Stomach (tissue), 9 donors: ENCODE data around the gene KIAA1958. TPM values are rescaled to one million over a fixed set of nuclear protein-coding genes. Genes with fewer than 3 reads are reported as not detected.
A peak's percentile ranks its signal among the peaks of the same experiment; 100 is the strongest.

Experiments used
- DNase-seq, 2 donors: peaks; one replicate each; pipeline versions ENCODE4 v3.0.0 to v3.0.0-alpha.2; 2013 to 2019
- H3K27ac ChIP-seq, 5 donors: fragments of 200-600 bp in 4 of 5; sonication (generic) in 4 of 5; one replicate each; pipeline ENCODE4 v1.5.1; 2013 to 2019; ENCODE audit warnings: mild to moderate bottlenecking in 1 of 5, moderate library complexity in 1 of 5
- H3K27me3 ChIP-seq, 3 donors: fragments of 200-600 bp; sonication (generic); one replicate each; pipeline ENCODE4 v1.5.1; 2017 to 2019; ENCODE audit warnings: mixed run types in 1 of 3
- H3K36me3 ChIP-seq, 4 donors: fragments of 200-600 bp; sonication (generic); 1 replicate in 3 of 4; 2 replicates in 1 of 4; pipeline ENCODE4 v1.5.1; 2016 to 2019
- H3K4me1 ChIP-seq, 4 donors: fragments of 200-600 bp; sonication (generic); one replicate each; pipeline ENCODE4 v1.5.1; 2016 to 2019
- H3K4me3 ChIP-seq, 4 donors: fragments of 200-600 bp; sonication (generic) in 3 of 4; one replicate each; pipeline ENCODE4 v1.5.1; 2016 to 2019; ENCODE audit warnings: mild to moderate bottlenecking in 1 of 4
- H3K9me3 ChIP-seq, 4 donors: fragments of 200-600 bp; sonication (generic); one replicate each; pipeline ENCODE4 v1.5.1; 2016 to 2019
- CTCF ChIP-seq, 7 experiments: fragments of 450-650 bp in 4 of 7; fragments of 200-600 bp in 3 of 7; sonication (generic) in 3 of 7; IDR thresholded peaks; one replicate each; pipeline ENCODE4 v1.5.1; 2016 to 2019; ENCODE audit warnings: antibody characterized with exemption in 7 of 7, control low read depth in 2 of 7, mild to moderate bottlenecking in 1 of 7
- EP300 ChIP-seq: sonication (generic); formaldehyde crosslinking; IDR thresholded peaks from one replicate; pipeline ENCODE4 v1.6.1; 2017; ENCODE audit warnings: antibody characterized with exemption
- POLR2A ChIP-seq, 4 donors: fragments of 450-650 bp; IDR thresholded peaks; one replicate each; pipeline ENCODE4 v1.6.1; 2016; ENCODE audit warnings: antibody characterized with exemption in 4 of 4, control low read depth in 2 of 4, mild to moderate bottlenecking in 1 of 4, moderate library complexity in 1 of 4
- POLR2AphosphoS5 ChIP-seq, 3 donors: sonication (generic); formaldehyde crosslinking; IDR thresholded peaks; one replicate each; pipeline ENCODE4 v1.6.1; 2016; ENCODE audit warnings: antibody characterized with exemption in 3 of 3
- WGBS, 5 donors: extraction: QIAGEN DNeasy Blood & Tissue Kit in 3 of 5; methylation state at CpG; one replicate each; pipeline versions ENCODE4 v1.1.5 to v1.1.7; 2013 to 2018; 5-methylcytosine and 5-hydroxymethylcytosine counted together
- intact Hi-C: fragments of 100-400 bp; cut with DNase I; formaldehyde crosslinking; loops from one replicate; pipeline ENCODE4 v1.15.1; 2023; ENCODE audit warnings: low total_unique reads
- polyA plus RNA-seq, 3 donors: library from polyadenylated mRNA; stranded (reverse); fragments of 200-250 nt; gene quantifications; one replicate each; pipeline ENCODE4 v1.2.3, GENCODE V29; 2013
- total RNA-seq, 5 donors: library from RNA; depleted of rRNA; stranded (reverse); fragments of >200 nt; gene quantifications; one replicate each; pipeline versions ENCODE4 v1.1.0 to v1.2.3, GENCODE V29; 2014 to 2016
- donor health status: healthy with polysubstance abuse.
- donor health status: Bipolar disorder and iron deficiency.
- donor health status: healthy.

Gene KIAA1958
- total and polyA plus RNA-seq, 8 donors = 0.60 to 77.7 (median 12.8) TPM

- Histone ChIP-seq H3K4me3 (no peak overlapping the region), H3K27me3 (no peaks in the 10 kb centered on the region), H3K36me3 (no peaks in the 10 kb centered on the region), H3K4me1 (peaks cover 0 to 16% (median 11%) of the 10 kb centered on the region in 4 donors), H3K27ac (no peak overlapping the region), H3K9me3 (no peaks in the 10 kb centered on the region)
- DNase-seq = peak in 1 of 2 donors; percentile 48
- WGBS, 5 donors = 44 to 57% (median 52%) methylated on average over 7 of the region's 7 CpGs
- TF ChIP-seq CTCF (IDR thresholded peaks at IDR 0.05) = no peak
- intact Hi-C loops = no loop called here
These were observed 55.1 kb downstream of the KIAA1958 start for GRCh38 chr9:112541685-112542084.

GRCh38 chr9:112542593-112543292, 56.1 kb downstream of the KIAA1958 start:
- H3K9me3 ChIP-seq = no peaks in the 10 kb centered on the region
- H3K27me3 ChIP-seq = no peaks in the 10 kb centered on the region
- H3K4me3 ChIP-seq = no peak overlapping the region
- DNase-seq = no peak
- no peaks in the 10 kb centered on the region for H3K36me3 ChIP-seq
- H3K27ac ChIP-seq = no peak overlapping the region
- intact Hi-C loops = no loop called here
- 86 to 96% (median 90%) methylated on average over 1 of the region's 1 CpG for WGBS, 5 donors
- H3K4me1 ChIP-seq = peaks cover 0 to 26% (median 13%) of the 10 kb centered on the region in 4 donors
- TF ChIP-seq CTCF (IDR thresholded peaks at IDR 0.05) (no peak), POLR2A (IDR thresholded peaks at IDR 0.05) (no peak), POLR2AphosphoS5 (IDR thresholded peaks at IDR 0.05) (no peak), EP300 (no peak)

- Histone ChIP-seq H3K4me3 (no peak overlapping the region), H3K9me3 (no peaks in the 10 kb centered on the region), H3K27me3 (no peaks in the 10 kb centered on the region), H3K27ac (no peak overlapping the region), H3K4me1 (peaks cover 7 to 37% (median 25%) of the 10 kb centered on the region in 4 donors), H3K36me3 (no peaks in the 10 kb centered on the region)
- DNase-seq = no peak
- intact Hi-C loops = no loop called here
- WGBS, 5 donors = 81 to 100% (median 91%) methylated on average over 1 of the region's 1 CpG
- TF ChIP-seq EP300 = no peak
- TF ChIP-seq POLR2AphosphoS5 (IDR thresholded peaks at IDR 0.05) = no peak
- TF ChIP-seq POLR2A (IDR thresholded peaks at IDR 0.05) = no peak
- no peak for TF ChIP-seq CTCF (IDR thresholded peaks at IDR 0.05)
These were observed 57.9 kb downstream of the KIAA1958 start for GRCh38 chr9:112544477-112544876.

GRCh38 chr9:112545237-112545636, 58.6 kb downstream of the KIAA1958 start:
- H3K36me3 ChIP-seq = no peaks in the 10 kb centered on the region

More at GRCh38 chr9:112545237-112545636, 58.6 kb downstream of the KIAA1958 start:
- no peak overlapping the region for H3K27ac ChIP-seq
- TF ChIP-seq POLR2A (IDR thresholded peaks at IDR 0.05) (no peak), POLR2AphosphoS5 (IDR thresholded peaks at IDR 0.05) (no peak), CTCF (IDR thresholded peaks at IDR 0.05) (no peak), EP300 (no peak)
- DNase-seq = no peak
- intact Hi-C loops = no loop called here
- no peaks in the 10 kb centered on the region for H3K27me3 ChIP-seq
- no peak overlapping the region for H3K4me3 ChIP-seq
- no peaks in the 10 kb centered on the region for H3K9me3 ChIP-seq
- H3K4me1 ChIP-seq = peaks cover 13 to 43% (median 27%) of the 10 kb centered on the region in 4 donors
